H1 (cell line): ENCODE results near the gene KCTD15. TPM values are rescaled to one million over a fixed set of nuclear protein-coding genes. Genes with fewer than 3 reads are reported as not detected.

Experiments used
- CTCF ChIA-PET: fragments of 300-600 bp; sonication (Branson Sonifier 250); formaldehyde crosslinking; loops from one replicate; lab custom pipeline; 2021; ENCODE audit not compliant: partially characterized antibody; lab: Charles Lee
- POLR2A ChIA-PET: fragments of 300-600 bp; sonication (Branson Sonifier 250); formaldehyde crosslinking; loops from one replicate; lab custom pipeline; 2021; ENCODE audit warnings: inconsistent platforms; ENCODE audit not compliant: partially characterized antibody; lab: Charles Lee
- DNase-seq, 2 experiments: peaks; one replicate each; pipeline versions ENCODE4 v3.0.0 to v3.0.0-alpha.2; 2010 to 2022; ENCODE audit warnings: low spot score in 2 of 2, low read depth in 1 of 2, mixed read lengths in 1 of 2
- FAIRE-seq: peaks from 2 replicates; lab custom pipeline; 2011; peaks lifted over from hg19 to GRCh38; lab: Jason Lieb, UNC
- H2AFZ ChIP-seq: 2 replicates; pipeline ENCODE4 v1.8.1; 2012; ENCODE audit warnings: low read length, inconsistent platforms
- H2AK5ac ChIP-seq: 2 replicates; pipeline ENCODE4 v1.6.1; 2013; ENCODE audit warnings: low read depth, low read length
- H2BK120ac ChIP-seq: replicated peaks from 2 replicates; pipeline ENCODE3; 2013; ENCODE audit warnings: low read depth, low read length, inconsistent platforms
- H2BK12ac ChIP-seq: 2 replicates; pipeline ENCODE4 v1.6.1; 2013; ENCODE audit warnings: low read depth, low read length
- H2BK15ac ChIP-seq: 2 replicates; pipeline ENCODE4 v1.6.1; 2013; ENCODE audit warnings: low read length
- H2BK20ac ChIP-seq: 2 replicates; pipeline ENCODE4 v1.6.1; 2013; ENCODE audit warnings: low read length
- H2BK5ac ChIP-seq: 2 replicates; pipeline ENCODE4 v1.6.1; 2013; ENCODE audit warnings: low read depth, low read length
- H3K14ac ChIP-seq: 2 replicates; pipeline ENCODE4 v1.6.1; 2013; ENCODE audit warnings: inconsistent platforms; ENCODE audit not compliant: insufficient read length
- H3K18ac ChIP-seq: 2 replicates; pipeline ENCODE4 v1.6.1; 2013; ENCODE audit warnings: low read length; ENCODE audit errors: extremely low read depth
- H3K23ac ChIP-seq: 2 replicates; pipeline ENCODE4 v1.6.1; 2013; ENCODE audit warnings: inconsistent platforms; ENCODE audit not compliant: insufficient read length
- H3K23me2 ChIP-seq: 2 replicates; pipeline ENCODE4 v1.6.1; 2013; ENCODE audit warnings: low read depth, low read length
- H3K27ac ChIP-seq: 2 replicates; pipeline ENCODE4 v1.6.1; 2011; ENCODE audit warnings: low read depth, low read length, inconsistent platforms
- H3K27me3 ChIP-seq, 4 experiments: replicated peaks in 1 of 4; 1 replicate in 1 of 4; 2 replicates in 3 of 4; pipeline versions ENCODE4 v1.6.1 to v1.8.1; 2011 to 2013; ENCODE audit warnings: low read length in 3 of 4, mild to moderate bottlenecking in 3 of 4, inconsistent platforms in 2 of 4, mixed read lengths in 2 of 4, moderate library complexity in 1 of 4; ENCODE audit not compliant: control insufficient read depth in 3 of 4, insufficient read depth in 3 of 4; ENCODE audit errors: extremely low read depth in 1 of 4
- H3K36me3 ChIP-seq, 4 experiments: 2 replicates each; pipeline versions ENCODE4 v1.6.1 to v1.8.1; 2011 to 2013; ENCODE audit warnings: mild to moderate bottlenecking in 4 of 4, low read length in 3 of 4, moderate library complexity in 2 of 4, control low read depth in 1 of 4, inconsistent platforms in 1 of 4; ENCODE audit not compliant: insufficient read depth in 4 of 4, control insufficient read depth in 2 of 4
- H3K4ac ChIP-seq: replicated peaks from 2 replicates; pipeline ENCODE3; 2013; ENCODE audit warnings: low read length, low read depth, mixed read lengths, inconsistent platforms; ENCODE audit not compliant: insufficient read length
- H3K4me1 ChIP-seq, 4 experiments: replicated peaks in 1 of 4; 1 replicate in 1 of 4; 2 replicates in 3 of 4; pipeline versions ENCODE4 v1.6.1 to v1.8.1; 2011 to 2013; ENCODE audit warnings: low read length in 3 of 4, inconsistent platforms in 2 of 4, mixed read lengths in 1 of 4; ENCODE audit not compliant: insufficient read depth in 4 of 4, control insufficient read depth in 3 of 4
- H3K4me2 ChIP-seq, 2 experiments: 2 replicates each; pipeline versions ENCODE4 v1.6.1 to v1.8.1; 2011 to 2013; ENCODE audit warnings: low read depth in 2 of 2, low read length in 2 of 2, control low read depth in 1 of 2, inconsistent platforms in 1 of 2, mild to moderate bottlenecking in 1 of 2; ENCODE audit not compliant: insufficient read depth in 1 of 2
- H3K4me3 ChIP-seq, 4 experiments: fragments of 200-600, 300-600 bp in 1 of 4; sonication (generic), shearing (Covaris generic), sonication (Bioruptor Twin) in 1 of 4; 2 replicates each; pipeline versions ENCODE4 v1.5.1 to v1.8.1; 2011 to 2016; ENCODE audit warnings: low read length in 4 of 4, low read depth in 3 of 4, control low read depth in 2 of 4, inconsistent platforms in 2 of 4, mild to moderate bottlenecking in 2 of 4, mixed read lengths in 1 of 4, moderate library complexity in 1 of 4; ENCODE audit not compliant: insufficient read depth in 2 of 4; ENCODE audit errors: extremely low read depth in 1 of 4
- H3K56ac ChIP-seq: replicated peaks from 2 replicates; pipeline ENCODE3; 2013; ENCODE audit warnings: low read depth, mild to moderate bottlenecking, mixed read lengths, low read length, inconsistent platforms; ENCODE audit not compliant: insufficient read length
- H3K79me1 ChIP-seq: 2 replicates; pipeline ENCODE4 v1.6.1; 2013; ENCODE audit warnings: low read depth, low read length, control low read depth
- H3K79me2 ChIP-seq, 2 experiments: 2 replicates each; pipeline versions ENCODE4 v1.6.1 to v1.8.1; 2012 to 2013; ENCODE audit warnings: low read length in 2 of 2, mild to moderate bottlenecking in 2 of 2, inconsistent platforms in 1 of 2; ENCODE audit not compliant: insufficient read depth in 2 of 2, control insufficient read depth in 1 of 2
- H3K9ac ChIP-seq, 4 experiments: replicated peaks in 1 of 4; 1 replicate in 1 of 4; 2 replicates in 3 of 4; pipeline versions ENCODE4 v1.6.1 to v1.8.1; 2011 to 2013; ENCODE audit warnings: low read depth in 3 of 4, low read length in 3 of 4, control low read depth in 2 of 4, mild to moderate bottlenecking in 2 of 4, moderate library complexity in 2 of 4, inconsistent platforms in 1 of 4; ENCODE audit errors: extremely low read depth in 1 of 4
- H3K9me3 ChIP-seq, 2 experiments: 2 replicates each; pipeline versions ENCODE4 v1.6.1 to v1.8.1; 2012 to 2013; ENCODE audit warnings: mild to moderate bottlenecking in 2 of 2, moderate library complexity in 2 of 2, control low read depth in 1 of 2, inconsistent platforms in 1 of 2, low read depth in 1 of 2, low read length in 1 of 2, mixed read lengths in 1 of 2; ENCODE audit not compliant: insufficient read depth in 2 of 2
- H4K20me1 ChIP-seq, 2 experiments: replicated peaks in 1 of 2; 2 replicates each; pipeline versions ENCODE3 to v1.8.1; 2011 to 2013; ENCODE audit warnings: inconsistent platforms in 2 of 2, low read length in 2 of 2, mild to moderate bottlenecking in 1 of 2; ENCODE audit not compliant: insufficient read depth in 2 of 2, control insufficient read depth in 1 of 2
- H4K5ac ChIP-seq: 2 replicates; pipeline ENCODE4 v1.6.1; 2013; ENCODE audit warnings: low read length, low read depth, mixed read lengths, inconsistent platforms; ENCODE audit not compliant: insufficient read length
- H4K8ac ChIP-seq: 2 replicates; pipeline ENCODE4 v1.8.0; 2013; ENCODE audit warnings: mild to moderate bottlenecking, moderate library complexity, low read length, inconsistent platforms; ENCODE audit not compliant: insufficient read depth; ENCODE audit errors: extremely low read depth
- H4K91ac ChIP-seq: replicated peaks from 2 replicates; pipeline ENCODE3; 2013; ENCODE audit warnings: low read length, mixed read lengths, inconsistent platforms; ENCODE audit not compliant: insufficient read length
- ATF3 ChIP-seq: IDR thresholded peaks from 2 replicates; pipeline ENCODE4 v1.6.1; 2011; ENCODE audit warnings: low read depth, mild to moderate bottlenecking, low read length; ENCODE audit not compliant: insufficient read depth
- BRCA1 ChIP-seq: IDR thresholded peaks from 2 replicates; pipeline ENCODE4 v1.6.1; 2012; ENCODE audit warnings: low read depth, low read length, improper control_type of control experiment
- CBX5 ChIP-seq: fragments of 300-800, 300-1000 bp; sonication (generic); IDR thresholded peaks from 2 replicates; pipeline ENCODE4 v1.7.1; 2016; ENCODE audit warnings: antibody characterized with exemption, low read length, low read depth
- CHD1 ChIP-seq: IDR thresholded peaks from 2 replicates; pipeline ENCODE4 v1.6.1; 2012; ENCODE audit warnings: low read depth, low read length, improper control_type of control experiment
- CTBP2 ChIP-seq: IDR thresholded peaks from 2 replicates; pipeline ENCODE4 v1.7.0; 2011; ENCODE audit warnings: borderline replicate concordance, mild to moderate bottlenecking, moderate library complexity, mixed read lengths, low read length; ENCODE audit not compliant: insufficient read depth, insufficient read length
- EZH2 ChIP-seq: fragments of 200-600 bp; sonication (generic); IDR thresholded peaks from 2 replicates; pipeline ENCODE4 v1.7.1; 2012; ENCODE audit warnings: low read depth, mild to moderate bottlenecking, moderate library complexity, low read length, inconsistent platforms; ENCODE audit not compliant: severe bottlenecking
- HDAC2 ChIP-seq, 2 experiments: fragments of 300-600 bp in 1 of 2; sonication (generic) in 1 of 2; IDR thresholded peaks; 2 replicates each; pipeline ENCODE4 v1.6.1; 2011 to 2012; ENCODE audit warnings: low read depth in 2 of 2, low read length in 2 of 2, mild to moderate bottlenecking in 2 of 2, moderate library complexity in 2 of 2, borderline replicate concordance in 1 of 2, inconsistent platforms in 1 of 2
- KDM4A ChIP-seq: IDR thresholded peaks from one replicate; pipeline ENCODE4 v1.7.1; 2012; ENCODE audit warnings: low read depth, mild to moderate bottlenecking, moderate library complexity, low read length, inconsistent platforms; ENCODE audit not compliant: severe bottlenecking
- RXRA ChIP-seq: IDR thresholded peaks from 2 replicates; pipeline ENCODE4 v1.6.1; 2011; ENCODE audit warnings: low read depth, mild to moderate bottlenecking, low read length, moderate library complexity; ENCODE audit not compliant: insufficient read depth
- SP4 ChIP-seq: IDR thresholded peaks from 2 replicates; pipeline ENCODE4 v1.6.1; 2012; ENCODE audit warnings: low read length, inconsistent platforms
- TAF1 ChIP-seq: IDR thresholded peaks from 2 replicates; pipeline ENCODE4 v1.6.1; 2011; ENCODE audit warnings: mild to moderate bottlenecking, low read depth, low read length
- WGBS, 2 experiments: shearing (Covaris generic) in 1 of 2; methylation state at CpG; one replicate each; pipeline versions ENCODE4 v1.1.6 to v1.1.7; 2013 to 2015; ENCODE audit warnings: low lambda C conversion rate in 2 of 2, mixed read lengths in 2 of 2, inconsistent platforms in 1 of 2, low coverage in 1 of 2, missing lambda C conversion rate in 1 of 2; ENCODE audit not compliant: insufficient replicate concordance in 2 of 2, insufficient coverage in 1 of 2, insufficient read length in 1 of 2; ENCODE audit errors: extremely low coverage in 1 of 2, missing lambda C conversion rate in 1 of 2; 5-methylcytosine and 5-hydroxymethylcytosine counted together
- polyA plus RNA-seq, 7 experiments: library from polyadenylated mRNA; depleted of rRNA in 3 of 7; stranded (reverse) in 5 of 7; unstranded in 2 of 7; fragments of >200 nt in 5 of 7; fragments of 200-250 nt in 2 of 7; gene quantifications; 1 replicate in 5 of 7; 2 replicates in 1 of 7; 4 replicates in 1 of 7; pipeline versions ENCODE4 v1.2.1 to v1.2.3, GENCODE V29; 2011 to 2013; ENCODE audit warnings: missing spikeins in 2 of 7, mixed read lengths in 2 of 7
- total RNA-seq: library from RNA; stranded (reverse); fragmentation: NEBNext Ultra II Directional; extraction: Animal tissue kit (Norgen Biotek cat#: 25700); gene quantifications from 2 replicates; pipeline ENCODE4 v1.2.1, GENCODE V29; 2021
- TF ChIP-seq, protein P1 (sequence below): IDR thresholded peaks from 2 replicates; pipeline ENCODE4 v1.6.1; 2011; ENCODE audit warnings: low read length, improper control_type of control experiment

KCTD15 gene
- total and polyA plus RNA-seq, 2 of the 8 experiments (the other 6 are each of a cell fraction or from before 2014, with no cell fraction given) = 25.1 to 27.0 TPM

DNA sequence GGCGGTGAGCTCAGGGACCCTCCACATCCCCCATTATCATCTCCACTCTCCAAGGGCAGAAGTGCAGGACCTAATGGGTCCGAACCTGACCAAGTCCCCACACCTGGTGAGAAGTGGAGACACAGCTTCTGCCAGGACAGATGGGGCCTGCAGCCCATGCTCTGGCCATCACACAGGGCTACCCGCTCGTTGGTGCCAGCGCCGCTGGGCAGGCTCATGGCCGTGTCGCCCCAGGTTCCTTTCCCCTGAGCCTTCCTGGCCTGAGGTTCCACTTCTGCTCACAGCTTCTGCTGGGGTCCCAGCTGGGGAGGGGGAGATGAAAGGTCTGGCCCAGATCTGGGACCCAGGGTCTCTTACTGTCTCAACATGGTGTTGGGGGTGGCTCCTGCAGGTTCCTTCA lies 48.4 kb upstream of the KCTD15 start:
- Histone ChIP-seq H2BK5ac (no peak overlapping the region), H2AK5ac (no peak overlapping the region), H3K56ac (no peak overlapping the region), H3K9ac (no peak overlapping the region), H2BK20ac (no peak overlapping the region), H3K23ac (no peak overlapping the region), H3K4me3 (no peak overlapping the region), H3K79me1 (no peaks in the 10 kb centered on the region; the same call in 1 of the 2 replicates), H2BK15ac (no peak overlapping the region), H2BK12ac (no peak overlapping the region), H3K27ac (no peak overlapping the region), H3K9me3 (no peaks in the 10 kb centered on the region), H3K14ac (no peak overlapping the region), H3K27me3 (no peaks in the 10 kb centered on the region; a peak in 1 of 7 replicates), H3K23me2 (no peaks in the 10 kb centered on the region), H2BK120ac (no peak overlapping the region), H3K4me2 (no peak overlapping the region), H3K18ac (no peak overlapping the region), H2AFZ (no peak overlapping the region), H3K36me3 (no peaks in the 10 kb centered on the region), H3K4me1 (no peaks in the 10 kb centered on the region; a peak in 1 of 7 replicates), H3K4ac (no peak overlapping the region), H4K8ac (no peak overlapping the region; the same call in 1 of the 2 replicates), H4K91ac (no peak overlapping the region), H3K79me2 (no peaks in the 10 kb centered on the region), H4K20me1 (no peaks in the 10 kb centered on the region), H4K5ac (no peak overlapping the region)
- 97% methylated on average over 8 of the region's 8 CpGs; no CpG with 5 or more reads in 1 of the 2 experiments for WGBS, 2 experiments
- POLR2A ChIA-PET = interaction anchor here (0.8 kb wide), 1 partner anchor 225 kb away, joined by 3 read pairs; no protein-coding TSS in a partner anchor
- CTCF ChIA-PET = interaction anchor here (1.1 to 2.8 kb wide), 6 partner anchors 8 to 332 kb away, joined by 3 to 7 read pairs (median 3); no protein-coding TSS in a partner anchor
- DNase-seq = no peak
- no peak for FAIRE-seq
- TF ChIP-seq CTBP2 (no peak), CBX5 (no peak), RXRA (no peak), CHD1 (no peak), EZH2 (no peak), SP4 (no peak), TAF1 (no peak), KDM4A (no peak), ATF3 (no peak), BRCA1 (no peak), HDAC2 (IDR thresholded peaks at IDR 0.05; ENCODE audit: borderline replicate concordance in 1 of 2, low read depth in 2 of 2, low read length in 2 of 2) (no peak)
- TF ChIP-seq, protein P1, sequence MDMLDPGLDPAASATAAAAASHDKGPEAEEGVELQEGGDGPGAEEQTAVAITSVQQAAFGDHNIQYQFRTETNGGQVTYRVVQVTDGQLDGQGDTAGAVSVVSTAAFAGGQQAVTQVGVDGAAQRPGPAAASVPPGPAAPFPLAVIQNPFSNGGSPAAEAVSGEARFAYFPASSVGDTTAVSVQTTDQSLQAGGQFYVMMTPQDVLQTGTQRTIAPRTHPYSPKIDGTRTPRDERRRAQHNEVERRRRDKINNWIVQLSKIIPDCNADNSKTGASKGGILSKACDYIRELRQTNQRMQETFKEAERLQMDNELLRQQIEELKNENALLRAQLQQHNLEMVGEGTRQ = no peak
